HG03575 (cell line): ENCODE results near the gene SSBP3.

ENCODE experiments used
- ATAC-seq: cut with Tn5 transposase; IDR thresholded peaks from one replicate; pipeline ENCODE4 v1.9.1; 2021; ENCODE audit not compliant: unreplicated experiment, insufficient number of reproducible peaks, low FRiP score; ENCODE audit errors: extremely low read depth

Gene SSBP3

DNA sequence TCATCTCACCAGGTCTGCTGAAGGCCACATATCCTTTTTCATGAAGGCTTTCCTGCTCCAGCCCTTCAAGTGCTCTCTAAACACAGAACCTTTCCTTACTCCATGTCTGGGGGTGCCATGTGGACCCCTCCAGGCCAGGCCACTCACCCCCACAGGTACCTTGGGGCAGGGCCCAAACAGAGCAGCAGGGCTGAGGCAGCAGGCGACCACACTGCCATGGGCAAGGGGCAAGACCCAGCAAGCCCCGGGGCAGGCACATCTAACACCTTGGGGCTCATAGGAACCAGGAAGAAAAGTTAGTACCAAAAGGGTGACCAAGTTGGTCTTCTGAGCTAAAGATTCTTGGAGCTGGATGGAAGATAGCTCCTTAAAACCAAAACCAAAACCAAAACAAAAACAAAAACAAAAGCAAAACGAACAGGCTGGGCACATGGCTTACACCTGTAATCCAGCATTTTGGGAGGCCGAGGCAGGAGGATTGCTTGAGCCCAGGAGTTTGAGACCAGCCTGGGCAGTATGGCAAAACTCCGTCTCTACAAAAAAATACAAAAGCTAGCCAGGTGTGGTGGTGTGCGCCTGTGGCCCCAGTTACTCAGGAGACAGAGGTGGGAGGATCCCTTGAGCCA is 142.5 kb downstream of the SSBP3 start:
- ATAC-seq, result no peak

DNA sequence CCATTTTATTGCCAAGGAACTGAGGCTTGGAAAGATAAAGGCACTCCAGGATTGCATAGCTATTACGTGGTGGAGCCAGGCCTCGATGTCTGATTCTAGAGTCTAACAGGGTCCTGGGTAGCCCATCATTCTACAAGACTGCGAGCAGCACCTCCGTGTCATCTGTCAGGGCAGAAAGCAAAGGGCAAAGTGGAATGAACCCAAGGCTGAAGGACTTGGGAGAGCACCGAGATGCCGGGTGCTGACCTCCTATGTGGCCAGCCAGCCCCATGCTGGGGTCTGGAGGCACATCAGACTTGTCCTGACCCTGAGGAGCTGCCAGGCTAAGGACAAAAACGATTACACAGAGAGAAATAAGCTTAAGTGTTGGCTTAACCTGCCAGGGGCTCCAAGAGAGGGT is 143.9 kb downstream of the SSBP3 start:
- no peak for ATAC-seq

DNA sequence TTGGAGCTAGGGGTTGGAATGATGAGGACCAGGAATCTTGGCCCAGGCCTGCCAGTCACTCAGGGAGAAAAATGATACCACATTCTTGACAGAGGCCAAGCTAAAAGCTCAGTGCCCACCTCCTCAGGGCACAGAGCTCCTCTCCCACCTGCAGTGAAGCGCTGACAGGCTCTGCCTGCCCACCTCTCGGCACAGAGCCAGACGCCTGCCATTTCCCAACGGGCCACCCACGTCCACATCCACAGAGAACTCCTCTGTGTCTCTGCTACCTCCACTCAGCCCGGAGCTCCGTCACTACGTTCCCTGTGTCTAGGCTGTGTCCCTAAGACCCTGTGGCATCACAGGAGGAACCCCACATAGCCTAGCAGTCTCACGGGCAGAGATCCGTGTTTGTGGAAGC is 145.4 kb downstream of the SSBP3 start:
- ATAC-seq, result no peak

DNA sequence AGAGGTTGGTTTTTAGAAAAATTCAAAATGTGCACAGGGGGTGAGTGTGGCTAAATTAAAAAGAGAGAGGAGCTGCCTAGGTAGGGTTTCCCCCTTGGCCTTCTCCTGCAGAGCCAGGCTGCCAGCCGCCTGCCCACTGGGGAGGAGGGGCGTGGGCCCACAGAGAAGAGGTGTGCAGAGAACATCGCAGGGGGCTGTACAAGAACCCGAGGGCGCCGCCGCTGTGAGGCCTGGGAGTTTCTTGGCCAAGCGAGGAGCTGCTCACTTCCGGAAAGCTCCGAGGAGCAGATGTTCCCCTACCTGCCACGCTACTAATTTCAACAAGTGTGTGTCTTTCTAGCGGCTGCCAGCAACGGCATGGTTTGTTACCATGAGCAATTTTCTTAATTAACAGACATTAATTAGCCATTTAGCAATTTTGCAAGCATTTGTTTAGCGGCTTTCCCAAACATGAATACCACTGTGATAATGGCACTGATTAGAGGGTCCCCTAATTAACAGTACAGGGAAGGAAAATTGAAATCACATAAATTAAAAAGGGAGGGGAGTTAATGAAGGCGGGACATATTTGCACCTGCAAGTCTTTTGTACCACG is 146.6 kb downstream of the SSBP3 start:
- ATAC-seq, result no peak

DNA sequence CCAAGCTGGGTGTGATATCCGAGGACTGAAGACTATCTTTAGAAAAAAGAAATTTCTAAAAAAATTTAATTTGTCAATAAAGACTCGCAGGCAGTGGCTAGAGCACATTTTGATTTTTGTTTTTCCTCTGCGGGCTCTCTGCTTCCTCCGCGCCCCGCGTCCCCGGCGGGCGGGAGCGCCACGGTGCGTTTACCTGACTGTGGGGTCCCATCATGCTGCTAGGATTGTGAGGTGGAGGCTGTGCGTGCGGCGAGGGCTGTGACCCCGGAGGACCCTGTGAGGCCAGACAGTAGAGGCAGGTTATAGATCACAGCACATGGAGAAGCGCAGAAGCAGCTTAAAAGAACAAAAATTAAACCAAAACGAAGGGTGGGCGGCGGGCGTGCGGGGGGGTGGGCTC is 148.3 kb downstream of the SSBP3 start:
- no peak for ATAC-seq

DNA sequence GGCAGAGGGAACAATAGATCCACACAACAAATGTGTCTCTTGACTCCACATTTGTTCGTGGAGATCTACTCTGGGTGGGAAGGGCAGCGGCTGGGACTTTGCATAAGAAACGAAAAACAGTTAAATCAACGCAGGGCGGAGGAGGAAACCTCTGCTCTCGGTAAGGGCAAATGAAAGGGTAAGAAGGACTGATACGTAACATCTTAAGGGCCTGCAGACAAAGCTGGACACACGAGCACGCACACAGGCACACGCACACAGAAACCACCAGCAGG is 148.9 kb downstream of the SSBP3 start:
- no peak for ATAC-seq

DNA sequence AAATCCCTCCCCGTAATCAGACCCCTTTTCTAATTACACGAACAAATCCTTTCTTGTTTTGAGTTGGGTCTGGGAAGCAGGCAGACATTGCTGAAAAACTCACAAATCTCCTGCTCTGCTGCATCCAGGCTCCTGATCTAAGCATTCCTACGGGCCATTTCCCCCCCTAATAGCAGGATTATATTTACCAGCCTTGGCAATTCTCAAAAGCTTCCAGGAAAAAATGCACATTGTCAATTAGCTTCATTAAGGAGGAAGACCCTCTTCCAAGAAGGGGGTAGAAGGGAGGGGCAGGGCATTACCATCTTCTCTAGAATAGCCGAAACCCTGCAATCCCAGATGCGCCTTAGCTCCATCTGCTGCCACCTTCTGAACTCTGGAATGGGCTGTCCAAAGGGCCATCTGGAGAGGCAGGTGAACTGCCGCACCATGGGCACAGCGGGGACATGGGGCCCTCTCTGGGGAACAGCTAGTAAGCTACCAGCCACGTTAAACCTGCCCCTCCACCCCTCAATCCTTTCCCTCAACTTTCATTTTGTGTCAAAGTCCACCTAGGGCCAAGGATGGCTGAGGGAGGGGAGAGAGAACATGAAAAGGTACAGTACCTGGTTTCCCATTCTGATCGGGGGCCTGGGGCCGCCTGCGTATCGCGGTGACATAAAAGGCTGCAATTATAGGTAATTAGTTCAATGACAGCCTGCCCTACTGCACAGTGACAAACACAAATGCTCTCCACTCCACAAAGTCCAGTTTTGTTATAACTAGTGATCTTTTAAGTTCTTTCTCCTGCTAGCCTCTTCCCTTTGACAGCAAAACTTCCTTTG is 149.5 kb downstream of the SSBP3 start:
- ATAC-seq, result no peak

DNA sequence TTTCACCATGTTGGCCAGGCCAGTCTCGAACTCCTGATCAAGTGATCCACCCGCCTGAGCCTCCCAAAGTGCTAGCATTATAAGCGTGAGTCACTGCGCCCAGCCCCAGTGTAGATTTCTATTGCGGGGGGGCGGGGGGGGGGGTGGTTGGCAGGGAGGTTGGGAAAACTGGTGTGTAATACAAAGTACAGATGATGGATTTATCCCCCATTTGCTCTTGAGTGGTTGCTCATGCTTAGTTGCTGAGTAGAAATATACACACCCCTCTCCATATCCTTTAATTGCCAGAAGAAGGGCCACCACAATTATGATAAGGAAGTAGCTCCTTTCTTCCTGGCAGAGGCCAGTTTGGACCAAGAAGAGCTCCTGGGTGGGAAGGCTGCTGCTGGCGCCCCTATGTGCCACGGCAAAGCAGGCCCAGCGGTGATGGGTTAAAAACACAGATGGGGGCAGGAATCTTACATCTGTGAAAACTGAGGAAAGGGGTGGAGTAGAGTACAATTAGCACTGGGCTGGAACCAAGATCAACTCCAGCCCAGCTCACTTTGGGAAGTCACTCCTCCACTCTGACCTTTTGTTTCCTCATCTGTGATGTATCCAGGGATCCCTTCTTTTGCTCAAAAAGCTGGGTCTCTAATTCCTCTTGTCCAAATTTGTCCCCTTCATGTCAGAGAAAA is 151.0 kb downstream of the SSBP3 start:
- ATAC-seq, result no peak

DNA sequence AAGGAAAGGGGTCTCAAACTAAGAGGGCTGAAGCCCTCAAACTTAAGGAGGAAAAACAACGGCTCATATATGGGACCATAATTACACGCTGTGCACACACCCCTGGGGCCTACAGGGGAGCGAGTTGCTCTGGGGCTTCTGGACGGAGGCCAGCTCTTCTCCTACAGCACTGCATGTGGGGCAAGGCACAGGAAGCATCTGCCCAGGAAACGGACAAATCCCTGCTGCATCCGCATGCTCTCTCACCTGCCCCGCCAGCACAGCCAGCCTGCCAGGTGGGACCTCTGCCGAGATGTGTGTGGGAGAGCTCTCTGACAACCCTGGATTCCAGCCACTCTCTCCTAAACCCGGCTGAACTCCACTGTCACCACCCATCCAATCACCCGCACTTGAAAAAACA is 152.1 kb downstream of the SSBP3 start:
- ATAC-seq, result no peak

DNA sequence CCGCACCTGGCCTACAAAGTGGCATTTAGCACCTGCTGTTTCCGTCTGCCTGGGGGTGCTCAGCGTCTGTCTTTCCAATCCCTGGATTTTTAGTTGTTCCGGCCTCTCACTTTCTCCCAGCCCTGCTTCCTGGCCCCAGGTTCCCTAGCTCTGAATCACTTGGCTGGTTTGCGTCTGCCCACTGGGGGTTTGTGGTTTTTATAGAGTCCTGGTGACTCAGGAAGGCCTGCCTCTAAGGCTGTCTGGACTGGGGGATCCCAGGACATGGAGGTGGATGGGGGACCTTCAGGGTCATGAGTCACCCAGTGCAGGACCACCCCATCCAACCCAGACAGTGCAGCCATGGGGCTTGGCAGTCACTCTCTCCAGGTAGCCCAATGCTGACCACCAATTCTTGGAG is 152.7 kb downstream of the SSBP3 start:
- no peak for ATAC-seq

DNA sequence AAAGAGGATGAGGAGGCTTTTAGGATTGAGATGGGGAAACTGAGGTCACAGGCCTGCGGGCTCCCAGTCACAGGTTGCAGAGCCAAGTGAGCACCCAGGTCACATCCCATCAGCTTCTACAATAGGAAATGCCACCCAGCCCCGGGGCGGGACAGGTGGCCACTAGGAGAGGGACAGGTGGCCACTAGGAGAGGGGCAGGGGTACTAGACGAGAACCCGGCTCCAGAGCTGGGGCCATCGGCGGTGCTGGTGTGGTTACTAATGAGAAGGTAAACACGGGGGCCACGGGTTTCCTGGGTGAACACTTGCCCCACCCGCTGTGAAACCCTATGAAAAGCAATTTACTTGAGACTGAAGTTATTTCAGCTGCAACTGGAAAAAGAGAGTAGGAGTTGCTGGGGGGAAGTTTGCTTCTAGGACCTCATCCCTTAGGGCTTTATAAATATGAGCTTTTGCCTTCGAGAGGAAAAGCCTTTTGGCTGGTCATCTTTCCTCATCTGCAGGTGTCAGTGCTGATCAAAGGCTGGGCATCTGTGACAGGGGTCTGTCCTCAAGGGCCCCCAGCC is 153.7 kb downstream of the SSBP3 start:
- ATAC-seq, result no peak

DNA sequence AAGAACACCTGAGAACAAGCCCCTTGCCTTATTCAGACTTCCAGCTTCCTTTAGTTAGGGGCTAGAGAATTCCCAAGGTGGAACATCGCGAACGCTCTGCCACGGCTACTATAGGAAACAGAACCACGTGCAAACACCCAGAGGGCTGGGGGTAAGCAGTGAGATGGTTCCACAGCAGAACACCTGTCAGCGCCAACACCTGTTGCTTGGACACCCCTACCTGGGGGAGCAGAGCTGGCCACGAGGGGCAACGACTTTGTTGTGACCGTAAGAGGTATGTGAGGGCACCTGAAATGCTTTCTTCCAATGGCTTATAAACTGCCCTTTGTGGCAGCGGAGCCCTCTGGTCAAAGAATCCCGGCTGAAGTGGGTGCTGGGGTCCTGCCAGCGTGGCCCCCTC is 155.5 kb downstream of the SSBP3 start:
- ATAC-seq, result no peak

DNA sequence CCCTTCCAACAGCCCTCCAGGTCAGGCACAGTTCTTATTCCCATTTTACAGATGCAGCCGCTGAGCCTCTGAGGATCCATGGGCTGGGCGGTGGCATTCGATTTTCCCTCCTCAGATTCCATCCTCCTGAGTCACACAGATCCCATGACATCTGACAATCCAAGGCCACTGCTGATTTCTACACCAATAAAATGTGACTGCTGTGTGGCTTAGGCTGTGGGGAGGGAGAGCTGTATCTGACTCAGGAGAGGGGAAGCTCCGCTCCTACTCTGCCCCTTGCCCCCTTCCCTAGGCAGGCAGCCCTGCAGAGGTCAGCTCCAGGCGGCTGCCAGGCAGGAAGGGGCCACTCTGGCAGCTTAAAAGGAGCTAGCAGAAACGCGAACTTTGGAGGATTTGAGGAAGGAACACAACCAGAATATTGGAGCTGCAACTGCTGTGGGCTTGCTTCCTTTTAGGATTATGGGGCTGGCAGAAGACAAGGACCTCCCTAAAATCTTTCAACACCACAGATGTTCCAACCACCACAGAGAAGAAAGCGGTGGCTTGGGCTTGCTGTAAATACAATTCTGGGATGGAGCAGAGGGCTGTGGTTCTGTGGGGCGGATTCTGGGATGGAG is 156.3 kb downstream of the SSBP3 start:
- ATAC-seq, result no peak

DNA sequence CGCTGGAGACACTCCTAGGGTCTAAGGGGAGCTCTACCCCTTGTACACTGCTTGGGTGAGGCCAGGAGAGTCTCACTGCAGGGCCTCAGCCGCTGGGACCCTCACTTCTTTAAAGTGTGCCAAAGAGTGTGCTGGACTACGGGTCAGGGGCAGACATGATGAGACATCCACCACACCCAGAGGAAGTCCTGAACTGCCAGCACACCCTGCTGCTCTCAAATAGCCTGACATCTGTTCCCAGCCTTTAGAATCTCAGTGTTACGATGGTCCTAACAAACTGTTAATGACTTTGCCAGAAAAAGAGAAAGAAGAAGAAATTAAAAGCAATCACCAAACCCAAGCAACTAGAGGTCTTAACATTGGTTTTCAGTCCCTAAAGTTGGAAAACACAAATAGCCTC is 157.2 kb downstream of the SSBP3 start:
- no peak for ATAC-seq

DNA sequence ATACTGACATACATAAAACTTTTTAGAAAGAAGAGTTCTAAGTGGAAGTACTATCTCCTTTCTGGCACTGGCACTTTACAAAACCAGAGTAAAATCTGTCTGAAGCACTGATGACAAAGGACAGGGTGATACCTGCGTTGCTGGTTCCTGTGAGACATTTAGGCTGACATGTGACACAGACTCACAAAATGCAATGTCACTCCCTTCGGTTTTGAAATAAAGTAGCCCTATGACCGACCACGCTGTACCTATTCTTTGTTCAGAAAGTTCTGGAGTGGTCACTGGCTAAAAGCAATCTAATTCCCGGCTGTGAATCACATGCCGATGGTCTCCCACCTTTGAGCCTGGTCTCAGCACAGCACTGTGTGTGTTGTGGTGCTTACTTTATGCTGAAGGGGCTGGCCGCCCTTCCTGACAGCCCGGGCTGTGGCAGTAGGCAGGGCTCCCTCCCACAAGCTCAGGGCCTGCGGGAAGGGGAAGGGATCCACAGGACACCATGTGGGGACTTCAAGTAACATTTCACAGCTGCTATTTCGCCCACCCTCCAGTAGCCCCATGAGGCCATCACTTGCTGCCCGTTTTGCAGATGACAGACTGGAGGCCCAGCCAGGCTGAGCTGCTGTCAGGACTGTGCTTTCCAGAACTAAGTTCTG is 158.2 kb downstream of the SSBP3 start:
- ATAC-seq, result no peak

DNA sequence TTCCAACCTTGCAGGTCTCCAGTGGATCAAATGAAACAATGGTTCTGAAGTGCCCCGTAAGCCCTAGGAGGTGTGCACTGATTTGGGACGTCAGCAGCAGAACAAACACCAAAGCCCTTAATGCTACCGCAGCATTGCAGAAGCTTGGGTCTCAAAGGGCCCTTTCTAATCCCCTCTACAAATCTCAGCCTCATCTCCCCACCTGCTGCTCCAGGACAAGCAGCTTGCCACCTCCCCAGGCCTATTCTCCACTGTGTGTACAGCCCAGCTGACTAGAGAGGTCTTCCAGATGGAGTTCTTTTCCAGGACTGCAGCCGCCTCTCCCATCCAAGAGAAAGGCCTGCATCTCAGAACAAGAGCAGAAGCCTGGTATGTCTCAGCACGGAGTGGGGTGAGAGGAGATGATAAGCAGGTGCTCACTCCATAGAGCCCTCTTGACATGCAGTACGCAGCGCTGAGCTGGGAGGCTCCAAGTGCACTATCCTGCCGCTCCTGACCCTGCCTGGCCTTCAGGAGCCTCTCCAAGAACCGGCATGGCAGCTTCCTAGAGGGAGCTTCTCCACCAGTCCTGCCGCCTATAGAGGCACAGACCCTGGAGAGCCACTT is 160.0 kb downstream of the SSBP3 start:
- no peak for ATAC-seq

DNA sequence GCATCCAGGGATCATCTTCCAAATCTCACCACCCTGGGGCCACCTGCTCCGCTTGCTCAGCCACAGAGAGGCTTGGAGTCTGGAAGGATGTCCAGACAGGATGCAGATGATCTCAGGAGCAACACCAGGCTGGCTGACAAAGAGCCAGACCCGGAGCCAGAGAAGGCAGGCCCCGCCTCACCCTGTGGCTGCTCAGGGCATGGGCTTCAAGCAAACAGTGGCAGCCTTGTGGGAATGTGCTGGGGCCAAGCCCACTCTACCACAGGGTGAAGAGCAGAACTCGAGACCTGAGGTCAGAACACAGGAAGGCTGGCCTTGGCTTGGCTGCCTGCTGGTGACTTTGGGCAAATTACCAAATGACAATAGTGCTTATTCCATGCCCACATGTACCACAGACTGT is 160.7 kb downstream of the SSBP3 start:
- ATAC-seq, result no peak

DNA sequence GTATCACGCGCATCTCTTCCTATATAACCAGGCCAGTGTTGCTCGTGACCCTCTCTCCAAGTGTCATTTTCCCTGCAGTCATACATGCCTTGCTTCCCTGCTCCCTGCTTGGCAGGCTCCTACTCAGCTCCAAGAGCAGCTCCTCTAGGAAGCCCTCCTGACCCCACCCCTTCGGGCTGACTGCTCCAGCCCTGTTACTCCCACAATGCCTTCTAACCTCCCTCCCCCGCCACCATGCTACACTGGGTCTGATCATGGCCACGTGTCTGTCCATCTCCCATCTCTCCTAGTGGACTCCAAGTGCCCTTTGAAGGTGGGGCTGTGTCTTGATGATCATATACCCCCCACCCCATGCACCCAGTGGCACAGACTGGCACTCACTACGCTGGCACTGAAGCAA is 161.5 kb downstream of the SSBP3 start:
- ATAC-seq, result no peak

DNA sequence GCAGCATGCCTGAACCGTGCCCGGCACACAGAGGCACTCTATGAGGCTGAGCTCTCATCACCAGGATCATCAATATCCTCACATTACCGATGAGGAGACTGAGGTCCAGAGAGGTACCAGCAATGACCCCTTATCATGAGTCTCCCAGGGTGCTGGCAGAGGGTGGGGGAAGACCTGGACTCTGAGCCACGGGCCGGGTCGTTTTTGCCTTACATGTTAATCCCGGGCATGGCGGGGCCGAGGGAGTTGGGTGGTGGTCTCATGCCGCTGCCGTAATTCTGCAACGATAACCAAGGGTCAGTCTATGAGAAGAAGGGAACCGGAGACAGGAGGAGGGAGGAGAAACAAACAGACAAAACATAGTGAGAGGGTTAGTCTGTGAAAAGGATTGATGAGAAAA is 163.2 kb downstream of the SSBP3 start:
- ATAC-seq, result no peak
